ENCODE results near the gene TOM1L2. TPM values are rescaled to one million over a fixed set of nuclear protein-coding genes. Genes with fewer than 3 reads are reported as not detected.

The TOM1L2 gene
- total and polyA plus RNA-seq, 2 of the 4 experiments (the other 2 are of a cell fraction) = 34.4 to 51.7 TPM

DNA sequence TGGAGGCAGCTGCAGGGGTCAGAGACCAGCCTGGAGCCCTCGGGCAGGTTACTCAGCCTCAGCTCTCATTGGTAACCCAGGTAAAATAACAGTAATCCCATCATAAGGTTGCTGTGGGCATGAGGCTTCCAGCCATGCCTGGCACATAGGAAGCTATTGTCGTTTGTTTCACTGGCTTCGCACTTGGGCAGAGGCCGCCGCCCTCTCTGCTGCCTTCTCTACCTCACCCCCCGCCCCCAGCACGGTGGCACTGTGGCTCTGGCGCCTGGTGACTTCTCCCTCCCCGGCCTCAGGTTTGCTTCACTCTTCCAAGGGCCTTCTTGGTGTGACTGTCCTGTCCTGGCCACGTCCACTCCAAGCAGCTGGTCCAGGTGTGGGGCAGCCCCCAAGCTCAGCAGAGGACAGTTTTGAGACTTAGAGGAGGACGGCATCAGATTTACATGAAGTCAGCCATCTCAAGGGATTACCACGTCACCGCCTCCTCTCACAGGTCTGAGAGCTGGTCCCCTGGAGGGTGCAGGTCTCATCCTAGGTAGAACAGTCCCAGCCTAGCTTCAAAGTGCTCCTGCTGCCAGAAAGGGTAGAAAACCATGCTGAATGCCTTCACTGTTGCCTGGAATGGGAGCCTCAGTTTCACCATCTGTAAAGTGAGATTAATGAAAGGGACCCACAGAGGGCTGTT lies 170.3 kb downstream of the TOM1L2 start:
- POLR2A ChIA-PET (ENCODE audit: unreplicated experiment) = no interaction called here

More for the DNA sequence above, 170.3 kb downstream of the TOM1L2 start:
- H3K18ac ChIP-seq (ENCODE audit: low read depth, low read length) = no peak overlapping the region
- peaks cover 2% of the 10 kb centered on the region; the same call in 1 of the 2 replicates for H3K4me1 ChIP-seq (ENCODE audit: control insufficient read depth, insufficient read depth, low read length)
- H3K36me3 ChIP-seq (ENCODE audit: control insufficient read depth, insufficient read depth, low read length) = peaks cover 65% of the 10 kb centered on the region
- no peaks in the 10 kb centered on the region for H3K9me3 ChIP-seq (ENCODE audit: control insufficient read depth, insufficient read depth, low read length)
- no peak overlapping the region for H3K4ac ChIP-seq (ENCODE audit: low read depth, low read length)
- no peak overlapping the region for H3K56ac ChIP-seq (ENCODE audit: extremely low read depth, insufficient read depth, low read length)
- peak overlapping the region; percentile 42 for H2AK9ac ChIP-seq (replicated peaks; ENCODE audit: low read depth, low read length, poor library complexity)
- no peak overlapping the region for H2BK20ac ChIP-seq (ENCODE audit: low read depth, low read length)
- no peak overlapping the region for H3K27ac ChIP-seq (ENCODE audit: insufficient read depth, low read length)
- H3K9ac ChIP-seq (ENCODE audit: low read depth, low read length) = no peak overlapping the region
- peaks cover 54% of the 10 kb centered on the region for H4K20me1 ChIP-seq (ENCODE audit: insufficient read depth, low read length)
- in situ Hi-C loops (cut with MboI; ENCODE audit: low sequenced_read_pairs) (no loop called here), dilution Hi-C loops (cut with HindIII; ENCODE audit: low sequenced_read_pairs, unreplicated experiment) (no loop called here), intact Hi-C loops (cut with micrococcal nuclease) (no loop called here)
- ATAC-seq (ENCODE audit: low read depth) (no peak), DNase-seq (no peak)
- H4K8ac ChIP-seq (ENCODE audit: low read depth in 2 of 2, low read length in 2 of 2) = no peak overlapping the region
- H2BK120ac ChIP-seq (ENCODE audit: low read depth, low read length) = no peak overlapping the region
- no peak overlapping the region for H2BK15ac ChIP-seq (ENCODE audit: low read depth, low read length)
- H3K14ac ChIP-seq (replicated peaks; ENCODE audit: low read depth, low read length) = no peak overlapping the region
- no peak overlapping the region for H3K4me3 ChIP-seq (ENCODE audit: insufficient read depth, low read depth, low read length)
- CTCF ChIA-PET = no interaction called here
- H2AFZ ChIP-seq (replicated peaks; ENCODE audit: low read length, poor library complexity) = no peak overlapping the region
- no peak overlapping the region for H4K91ac ChIP-seq (ENCODE audit: insufficient read depth, low read depth, low read length)
- no peak overlapping the region for H3K23ac ChIP-seq (ENCODE audit: low read depth, low read length)
- no peak overlapping the region for H2AK5ac ChIP-seq (ENCODE audit: low read depth, low read length)
- H3K79me1 ChIP-seq (ENCODE audit: low read depth in 1 of 2, low read length in 2 of 2) = peaks cover 26 to 77% of the 10 kb centered on the region in 2 experiments
- no peaks in the 10 kb centered on the region for H3K27me3 ChIP-seq (ENCODE audit: control insufficient read depth, insufficient read depth, low read length)
- no peak overlapping the region for H2BK5ac ChIP-seq (ENCODE audit: low read depth, low read length, poor library complexity, severe bottlenecking)
- BruUV-seq (replicated peaks) = no TSS peak
- TF ChIP-seq NFE2L2 (IDR thresholded peaks at IDR 0.05; ENCODE audit: low read depth, low read length) = no peak
- TF ChIP-seq MXI1 (IDR thresholded peaks at IDR 0.05; ENCODE audit: borderline replicate concordance, low read depth, low read length) = no peak
- TF ChIP-seq SMC3 (IDR thresholded peaks at IDR 0.05; ENCODE audit: low read depth, low read length) = no peak
- no peak for TF ChIP-seq RAD21 (IDR thresholded peaks at IDR 0.05; ENCODE audit: low read length)
- no peak for TF ChIP-seq RCOR1 (IDR thresholded peaks at IDR 0.05; ENCODE audit: insufficient replicate concordance, low read length)
- no peak for TF ChIP-seq MAFK (IDR thresholded peaks at IDR 0.05; ENCODE audit: low read depth, low read length)
- no peak for TF ChIP-seq CEBPB (IDR thresholded peaks at IDR 0.05; ENCODE audit: low read depth, low read length)
- no peak for TF ChIP-seq MAZ (IDR thresholded peaks at IDR 0.05; ENCODE audit: borderline replicate concordance, low read depth, low read length)
- no peak for TF ChIP-seq CHD1 (IDR thresholded peaks at IDR 0.05; ENCODE audit: low read depth, low read length)
- TF ChIP-seq RFX5 (IDR thresholded peaks at IDR 0.05; ENCODE audit: low read depth, low read length) = no peak
- TF ChIP-seq USF2 (IDR thresholded peaks at IDR 0.05; ENCODE audit: low read depth, low read length) = no peak
- TF ChIP-seq, protein P1, sequence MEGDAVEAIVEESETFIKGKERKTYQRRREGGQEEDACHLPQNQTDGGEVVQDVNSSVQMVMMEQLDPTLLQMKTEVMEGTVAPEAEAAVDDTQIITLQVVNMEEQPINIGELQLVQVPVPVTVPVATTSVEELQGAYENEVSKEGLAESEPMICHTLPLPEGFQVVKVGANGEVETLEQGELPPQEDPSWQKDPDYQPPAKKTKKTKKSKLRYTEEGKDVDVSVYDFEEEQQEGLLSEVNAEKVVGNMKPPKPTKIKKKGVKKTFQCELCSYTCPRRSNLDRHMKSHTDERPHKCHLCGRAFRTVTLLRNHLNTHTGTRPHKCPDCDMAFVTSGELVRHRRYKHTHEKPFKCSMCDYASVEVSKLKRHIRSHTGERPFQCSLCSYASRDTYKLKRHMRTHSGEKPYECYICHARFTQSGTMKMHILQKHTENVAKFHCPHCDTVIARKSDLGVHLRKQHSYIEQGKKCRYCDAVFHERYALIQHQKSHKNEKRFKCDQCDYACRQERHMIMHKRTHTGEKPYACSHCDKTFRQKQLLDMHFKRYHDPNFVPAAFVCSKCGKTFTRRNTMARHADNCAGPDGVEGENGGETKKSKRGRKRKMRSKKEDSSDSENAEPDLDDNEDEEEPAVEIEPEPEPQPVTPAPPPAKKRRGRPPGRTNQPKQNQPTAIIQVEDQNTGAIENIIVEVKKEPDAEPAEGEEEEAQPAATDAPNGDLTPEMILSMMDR (conservative IDR thresholded peaks at IDR 0.05; ENCODE audit: low read depth, low read length) = no peak
- no peak for TF ChIP-seq BHLHE40 (IDR thresholded peaks at IDR 0.05; ENCODE audit: low read depth, low read length)
- no peak for TF ChIP-seq FOS (IDR thresholded peaks at IDR 0.05; ENCODE audit: low read depth, low read length)
- TF ChIP-seq ELK1 (IDR thresholded peaks at IDR 0.05; ENCODE audit: borderline replicate concordance, low read depth, low read length) = no peak
- WGBS, 2 experiments (ENCODE audit: extremely low coverage in 2 of 2, insufficient read length in 1 of 2) = 89% methylated on average over 6 of the region's 13 CpGs; no CpG with 5 or more reads in 1 of the 2 experiments
- H3K9me1 ChIP-seq (ENCODE audit: insufficient read depth, low read length) = no peaks in the 10 kb centered on the region
- H3K4me2 ChIP-seq (ENCODE audit: low read depth, low read length) = no peak overlapping the region
- no peak overlapping the region for H4K5ac ChIP-seq (ENCODE audit: low read depth, low read length)

All from IMR-90 (cell line).